Stimulated activated naive CD8-positive, alpha-beta T cell treated with anti-CD3 and anti-CD28 coated beads, Interleukin-15, Interleukin-2, amounts not matched to agents 100 ng/mL and 50 ng/mL, for 24 hours (primary cell): Measurements from ENCODE around the gene SNRNP70.
"Not testable (repeated sequence)": the region's sequence is repeated elsewhere in the genome, so short reads cannot be mapped to it uniquely, and the experiment has no call there.

Experiments used
- H3K27ac Mint-ChIP-seq: one replicate; pipeline ENCODE4 v1.8.0; 2021; ENCODE audit warnings: mild to moderate bottlenecking, mixed read lengths
- H3K27me3 Mint-ChIP-seq: one replicate; pipeline ENCODE4 v1.8.0; 2021; ENCODE audit warnings: mixed read lengths
- H3K36me3 Mint-ChIP-seq: one replicate; pipeline ENCODE4 v1.8.0; 2021; ENCODE audit warnings: low read depth, mixed read lengths
- H3K4me1 Mint-ChIP-seq: one replicate; pipeline ENCODE4 v1.8.0; 2021; ENCODE audit warnings: low read depth, mixed read lengths
- H3K4me3 Mint-ChIP-seq: one replicate; pipeline ENCODE4 v1.8.0; 2021; ENCODE audit warnings: mild to moderate bottlenecking, mixed read lengths
- H3K9me3 Mint-ChIP-seq: one replicate; pipeline ENCODE4 v1.8.0; 2021; ENCODE audit warnings: mixed read lengths

SNRNP70 gene

GRCh38 chr19:49119411-49120324, 34.4 kb downstream of the SNRNP70 start, which contains the start of gene PPFIA3:
PPFIA3 (plus strand) TSS chr19:49119544; CDS start chr19:49127874, 8,330 bp downstream.
- peak within 1 kb of the TSS; percentile 87 for H3K4me3 Mint-ChIP-seq
- peaks cover 27% of the 10 kb centered on the region for H3K4me1 Mint-ChIP-seq
- H3K9me3 Mint-ChIP-seq = no peaks in the 10 kb centered on the region
- peaks cover 9% of the 10 kb centered on the region for H3K27me3 Mint-ChIP-seq
- peak within 1 kb of the TSS; percentile 85 for H3K27ac Mint-ChIP-seq
- no peaks in the 10 kb centered on the region for H3K36me3 Mint-ChIP-seq

DNA sequence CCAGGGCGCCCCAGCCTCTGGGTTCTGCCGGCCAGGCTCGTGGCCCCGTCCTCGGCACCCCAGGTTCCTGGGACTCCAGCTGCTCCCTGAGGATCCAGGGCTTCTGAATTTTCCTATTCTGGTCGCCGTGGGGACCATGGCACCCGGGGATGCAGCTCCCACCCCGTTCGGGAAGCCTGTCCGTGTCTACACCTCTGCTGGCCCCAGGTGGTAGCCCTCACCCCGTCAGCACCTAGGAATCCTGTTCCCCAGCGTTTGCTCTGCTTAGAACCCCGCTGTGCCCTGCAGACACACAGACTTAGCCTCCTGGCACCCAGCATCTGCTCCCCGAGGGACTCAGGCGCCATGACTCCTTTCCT, 35.1 kb downstream of the SNRNP70 start:
- H3K4me3 Mint-ChIP-seq = peak overlapping the region; percentile 69
- H3K9me3 Mint-ChIP-seq = no peaks in the 10 kb centered on the region
- H3K4me1 Mint-ChIP-seq = peaks cover 25% of the 10 kb centered on the region
- H3K27ac Mint-ChIP-seq = no peak overlapping the region
- no peaks in the 10 kb centered on the region for H3K36me3 Mint-ChIP-seq
- peaks cover 9% of the 10 kb centered on the region for H3K27me3 Mint-ChIP-seq

- peak overlapping the region; percentile 8 for H3K27ac Mint-ChIP-seq
- H3K27me3 Mint-ChIP-seq = peaks cover 9% of the 10 kb centered on the region
- H3K4me3 Mint-ChIP-seq = peak overlapping the region; percentile 69
- H3K9me3 Mint-ChIP-seq = no peaks in the 10 kb centered on the region
- H3K36me3 Mint-ChIP-seq = no peaks in the 10 kb centered on the region
- H3K4me1 Mint-ChIP-seq = peaks cover 24% of the 10 kb centered on the region
Observed at GRCh38 chr19:49120868-49121267, 35.6 kb downstream of the SNRNP70 start.

DNA sequence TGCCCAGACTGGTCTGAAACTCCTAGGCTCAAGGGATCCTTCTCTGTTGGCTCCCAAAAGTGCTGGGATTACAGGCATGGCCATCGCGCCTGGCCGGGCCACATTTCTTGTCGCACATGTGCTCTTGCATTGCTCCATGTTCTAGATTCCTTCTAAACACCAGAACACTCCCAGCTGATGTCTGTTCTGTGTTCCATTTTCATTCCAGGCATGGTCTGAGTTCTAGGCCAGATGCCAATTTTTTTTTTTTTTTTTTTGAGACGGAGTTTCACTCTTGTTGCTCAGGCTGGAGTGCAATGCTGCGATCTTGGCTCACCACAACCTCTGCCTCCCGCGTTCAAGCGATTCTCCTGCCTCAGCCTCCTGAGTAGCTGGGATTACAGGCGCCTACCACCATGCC, 36.6 kb downstream of the SNRNP70 start:
- not testable (repeated sequence) for H3K27me3 Mint-ChIP-seq, H3K4me3 Mint-ChIP-seq, H3K9me3 Mint-ChIP-seq, H3K36me3 Mint-ChIP-seq, H3K27ac Mint-ChIP-seq
- H3K4me1 Mint-ChIP-seq = peaks cover 24% of the 10 kb centered on the region

GRCh38 chr19:49123285-49123684, 38.0 kb downstream of the SNRNP70 start:
- H3K4me3 Mint-ChIP-seq, H3K36me3 Mint-ChIP-seq, H3K27ac Mint-ChIP-seq, H3K27me3 Mint-ChIP-seq, H3K9me3 Mint-ChIP-seq: not testable (repeated sequence)
- peaks cover 17% of the 10 kb centered on the region for H3K4me1 Mint-ChIP-seq

GRCh38 chr19:49125025-49125731, 39.9 kb downstream of the SNRNP70 start:
- no peak overlapping the region for H3K4me3 Mint-ChIP-seq
- peaks cover 9% of the 10 kb centered on the region for H3K27me3 Mint-ChIP-seq

DNA sequence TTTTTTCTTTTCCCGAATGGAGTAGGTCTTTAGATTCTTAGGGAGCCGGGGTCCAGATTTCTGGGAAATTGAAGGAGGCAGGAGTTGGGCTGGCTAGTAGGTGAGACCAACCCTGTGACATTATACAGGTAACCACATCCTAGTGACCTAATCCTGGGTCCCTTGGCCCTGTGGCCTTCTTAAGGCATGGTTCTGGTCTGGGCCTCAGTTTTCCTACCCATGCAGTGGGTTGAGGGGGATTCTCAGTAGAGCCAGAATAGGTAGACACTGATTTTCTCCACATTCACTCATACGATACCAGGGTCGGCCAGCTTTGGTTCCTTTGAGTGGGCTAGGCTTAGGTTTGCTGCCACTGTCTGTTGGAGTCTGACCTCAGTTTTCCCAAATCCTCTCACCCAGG, 41.3 kb downstream of the SNRNP70 start:
- H3K9me3 Mint-ChIP-seq = no peaks in the 10 kb centered on the region
- no peaks in the 10 kb centered on the region for H3K27me3 Mint-ChIP-seq
- no peaks in the 10 kb centered on the region for H3K36me3 Mint-ChIP-seq
- no peak overlapping the region for H3K4me3 Mint-ChIP-seq
- no peak overlapping the region for H3K27ac Mint-ChIP-seq
- peaks cover 14% of the 10 kb centered on the region for H3K4me1 Mint-ChIP-seq

More at GRCh38 chr19:49125025-49125731, 39.9 kb downstream of the SNRNP70 start:
- H3K9me3 Mint-ChIP-seq = no peaks in the 10 kb centered on the region
- no peaks in the 10 kb centered on the region for H3K36me3 Mint-ChIP-seq
- H3K4me1 Mint-ChIP-seq = peaks cover 21% of the 10 kb centered on the region
- no peak overlapping the region for H3K27ac Mint-ChIP-seq

DNA sequence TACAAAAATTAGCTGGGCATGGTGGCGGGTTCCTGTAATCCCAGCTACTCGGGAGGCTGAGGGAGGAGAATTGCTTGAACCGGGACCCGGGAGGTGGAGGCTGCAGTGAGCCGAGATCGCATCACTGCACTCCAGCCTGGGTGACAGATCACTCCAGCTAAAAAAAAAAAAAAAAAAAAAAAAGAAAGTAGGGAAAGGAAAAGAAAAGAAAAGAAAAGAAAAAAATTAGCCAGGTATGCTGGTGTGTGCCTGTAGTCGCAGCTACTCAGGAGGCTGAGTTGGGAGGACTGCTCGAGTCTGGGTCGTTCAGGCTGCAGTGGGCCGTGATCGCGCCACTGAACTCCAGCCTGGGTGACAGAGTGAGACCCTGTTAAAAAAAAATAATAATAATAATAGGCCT, 42.0 kb downstream of the SNRNP70 start:
- not testable (repeated sequence) for H3K4me3 Mint-ChIP-seq, H3K36me3 Mint-ChIP-seq, H3K27ac Mint-ChIP-seq, H3K9me3 Mint-ChIP-seq, H3K27me3 Mint-ChIP-seq
- peaks cover 14% of the 10 kb centered on the region for H3K4me1 Mint-ChIP-seq

DNA sequence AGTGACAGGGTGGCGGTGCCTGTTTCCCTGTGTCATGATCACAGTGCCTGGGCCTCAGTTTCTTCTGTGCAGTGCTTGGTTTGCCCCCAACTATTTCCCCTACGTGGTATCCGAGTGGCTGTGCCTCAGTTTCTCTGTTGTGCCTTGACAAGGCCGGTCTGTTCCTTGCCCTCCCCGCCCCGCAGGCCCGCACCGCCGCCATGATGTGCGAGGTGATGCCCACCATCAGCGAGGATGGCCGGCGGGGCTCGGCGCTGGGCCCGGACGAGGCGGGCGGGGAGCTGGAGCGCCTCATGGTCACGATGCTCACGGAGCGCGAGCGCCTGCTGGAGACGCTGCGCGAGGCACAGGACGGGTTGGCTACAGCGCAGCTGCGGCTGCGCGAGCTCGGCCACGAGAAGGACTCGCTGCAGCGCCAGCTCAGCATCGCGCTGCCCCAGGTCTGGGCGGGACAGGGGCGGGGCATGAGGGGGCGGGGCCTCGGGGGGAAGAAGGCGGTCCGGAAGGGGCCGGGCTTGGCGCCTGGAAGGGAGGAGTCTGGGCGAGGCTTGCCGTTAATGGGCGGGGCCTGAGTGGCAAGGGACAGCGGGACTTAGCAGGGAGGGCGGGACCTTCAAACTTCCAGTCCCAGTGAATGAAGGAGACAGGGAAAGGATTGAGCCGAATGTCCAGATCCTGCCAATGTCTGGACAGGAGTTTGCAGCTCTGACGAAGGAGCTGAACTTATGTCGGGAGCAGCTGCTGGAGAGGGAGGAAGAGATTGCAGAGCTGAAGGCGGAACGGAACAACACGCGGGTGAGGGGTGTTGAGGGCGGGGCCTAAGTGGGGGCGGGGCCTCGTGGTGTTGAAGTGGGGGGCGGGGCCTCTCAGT, 42.7 kb downstream of the SNRNP70 start:
- Mint-ChIP-seq H3K27ac (peak overlapping the region; percentile 87), H3K9me3 (no peaks in the 10 kb centered on the region), H3K4me1 (peaks cover 14% of the 10 kb centered on the region), H3K4me3 (peak overlapping the region; percentile 83), H3K27me3 (no peaks in the 10 kb centered on the region), H3K36me3 (no peaks in the 10 kb centered on the region)

- H3K4me1 Mint-ChIP-seq = peaks cover 18% of the 10 kb centered on the region
- H3K27me3 Mint-ChIP-seq = peaks cover 4% of the 10 kb centered on the region
- no peaks in the 10 kb centered on the region for H3K9me3 Mint-ChIP-seq
- H3K4me3 Mint-ChIP-seq = peak overlapping the region; percentile 83
- peak overlapping the region; percentile 53 for H3K27ac Mint-ChIP-seq
- no peaks in the 10 kb centered on the region for H3K36me3 Mint-ChIP-seq
Observed at GRCh38 chr19:49128545-49129237, 43.4 kb downstream of the SNRNP70 start.

DNA sequence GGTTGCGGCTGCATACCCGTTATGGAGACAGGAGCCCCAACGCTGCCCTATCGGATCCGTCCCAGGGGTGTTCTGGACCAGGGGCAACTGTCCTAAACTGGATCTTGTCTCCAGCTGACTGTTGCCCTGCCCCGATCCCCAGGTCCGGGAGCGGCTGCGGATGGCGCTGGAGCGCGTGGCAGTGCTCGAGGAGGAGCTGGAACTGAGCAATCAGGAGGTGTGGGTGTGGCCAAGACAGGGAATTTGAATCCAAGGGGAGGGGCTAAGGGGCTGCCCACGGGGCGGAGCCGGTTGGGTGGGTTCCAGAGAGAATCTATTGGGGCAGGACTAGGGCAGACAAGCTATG, 44.0 kb downstream of the SNRNP70 start:
- peak overlapping the region; percentile 83 for H3K4me3 Mint-ChIP-seq
- no peaks in the 10 kb centered on the region for H3K36me3 Mint-ChIP-seq
- H3K27me3 Mint-ChIP-seq = peaks cover 5% of the 10 kb centered on the region
- no peaks in the 10 kb centered on the region for H3K9me3 Mint-ChIP-seq
- H3K4me1 Mint-ChIP-seq = peaks cover 23% of the 10 kb centered on the region
- H3K27ac Mint-ChIP-seq = no peak overlapping the region

- Mint-ChIP-seq H3K27me3 (peaks cover 13% of the 10 kb centered on the region), H3K4me1 (peaks cover 27% of the 10 kb centered on the region), H3K27ac (no peak overlapping the region), H3K36me3 (no peaks in the 10 kb centered on the region), H3K9me3 (no peaks in the 10 kb centered on the region), H3K4me3 (no peak overlapping the region)
Observed at GRCh38 chr19:49130325-49130724, 45.1 kb downstream of the SNRNP70 start.

DNA sequence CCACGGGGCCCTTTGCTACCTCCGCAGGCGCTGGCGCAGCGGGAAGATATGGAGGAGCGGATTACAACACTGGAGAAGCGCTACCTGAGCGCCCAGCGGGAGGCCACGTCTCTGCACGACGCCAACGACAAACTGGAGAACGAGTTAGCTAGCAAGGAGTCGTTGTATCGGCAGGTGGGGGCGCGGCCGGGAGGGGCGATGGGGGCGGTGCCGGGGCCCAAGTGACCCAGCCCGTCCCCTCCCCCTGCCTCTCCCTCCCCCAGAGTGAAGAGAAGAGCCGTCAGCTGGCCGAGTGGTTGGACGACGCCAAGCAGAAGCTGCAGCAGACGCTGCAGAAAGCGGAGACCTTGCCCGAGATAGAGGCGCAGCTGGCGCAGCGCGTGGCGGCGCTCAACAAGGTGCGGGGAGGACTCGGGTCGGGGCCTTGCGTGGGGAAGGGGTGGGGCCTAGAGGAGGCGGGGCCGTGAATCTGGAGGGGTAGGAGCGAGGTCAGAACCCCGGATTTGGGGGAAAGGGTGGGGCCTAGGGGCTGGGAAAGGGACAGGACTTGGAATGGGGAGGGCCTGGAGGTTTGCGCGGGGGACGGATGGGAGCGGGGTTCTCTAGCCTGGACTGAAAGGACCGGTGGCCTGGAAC, 47.8 kb downstream of the SNRNP70 start:
- Mint-ChIP-seq H3K27me3 (peaks cover 17% of the 10 kb centered on the region), H3K4me1 (peaks cover 23% of the 10 kb centered on the region), H3K36me3 (no peaks in the 10 kb centered on the region), H3K27ac (no peak overlapping the region), H3K9me3 (no peaks in the 10 kb centered on the region), H3K4me3 (peak overlapping the region; percentile 65)
